Measurements from ENCODE around the gene CCDC88B. TPM values are rescaled to one million over a fixed set of nuclear protein-coding genes. Genes with fewer than 3 reads are reported as not detected.
A peak's percentile ranks its signal among the peaks of the same experiment; 100 is the strongest.

CCDC88B gene
- total and polyA plus RNA-seq, 2 experiments from 2014 or later: 6.8 to 12.1 TPM

DNA sequence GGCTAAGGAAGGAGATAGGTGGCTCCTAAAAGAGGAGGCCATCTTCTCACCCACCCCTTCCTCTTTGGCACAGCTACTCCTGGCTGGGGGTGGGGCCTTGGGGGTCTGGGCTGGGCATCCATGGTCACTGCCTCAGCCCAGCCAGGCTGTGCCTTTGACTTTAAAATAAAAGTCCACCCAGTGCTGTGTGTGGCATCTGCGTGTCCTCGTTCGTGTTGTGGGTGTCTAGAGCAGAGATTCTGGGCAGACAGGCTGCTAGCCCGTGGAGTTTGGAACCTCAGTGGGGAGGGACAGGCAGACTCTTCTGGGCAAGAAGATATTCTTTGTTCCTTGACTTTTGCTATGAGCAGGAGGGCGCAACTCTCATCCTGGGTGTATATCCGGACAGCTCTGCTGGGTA is 32.0 kb downstream of the CCDC88B start (continued):
- no peak for TF ChIP-seq CTCF (conservative IDR thresholded peaks at IDR 0.05; ENCODE audit: low read depth in 2 of 2)
- TF ChIP-seq EZH2 (IDR thresholded peaks at IDR 0.05; ENCODE audit: low read depth, unreplicated experiment): no peak
- no peak for TF ChIP-seq POLR2AphosphoS5 (IDR thresholded peaks at IDR 0.05; ENCODE audit: low read depth)
- TF ChIP-seq, protein P1, sequence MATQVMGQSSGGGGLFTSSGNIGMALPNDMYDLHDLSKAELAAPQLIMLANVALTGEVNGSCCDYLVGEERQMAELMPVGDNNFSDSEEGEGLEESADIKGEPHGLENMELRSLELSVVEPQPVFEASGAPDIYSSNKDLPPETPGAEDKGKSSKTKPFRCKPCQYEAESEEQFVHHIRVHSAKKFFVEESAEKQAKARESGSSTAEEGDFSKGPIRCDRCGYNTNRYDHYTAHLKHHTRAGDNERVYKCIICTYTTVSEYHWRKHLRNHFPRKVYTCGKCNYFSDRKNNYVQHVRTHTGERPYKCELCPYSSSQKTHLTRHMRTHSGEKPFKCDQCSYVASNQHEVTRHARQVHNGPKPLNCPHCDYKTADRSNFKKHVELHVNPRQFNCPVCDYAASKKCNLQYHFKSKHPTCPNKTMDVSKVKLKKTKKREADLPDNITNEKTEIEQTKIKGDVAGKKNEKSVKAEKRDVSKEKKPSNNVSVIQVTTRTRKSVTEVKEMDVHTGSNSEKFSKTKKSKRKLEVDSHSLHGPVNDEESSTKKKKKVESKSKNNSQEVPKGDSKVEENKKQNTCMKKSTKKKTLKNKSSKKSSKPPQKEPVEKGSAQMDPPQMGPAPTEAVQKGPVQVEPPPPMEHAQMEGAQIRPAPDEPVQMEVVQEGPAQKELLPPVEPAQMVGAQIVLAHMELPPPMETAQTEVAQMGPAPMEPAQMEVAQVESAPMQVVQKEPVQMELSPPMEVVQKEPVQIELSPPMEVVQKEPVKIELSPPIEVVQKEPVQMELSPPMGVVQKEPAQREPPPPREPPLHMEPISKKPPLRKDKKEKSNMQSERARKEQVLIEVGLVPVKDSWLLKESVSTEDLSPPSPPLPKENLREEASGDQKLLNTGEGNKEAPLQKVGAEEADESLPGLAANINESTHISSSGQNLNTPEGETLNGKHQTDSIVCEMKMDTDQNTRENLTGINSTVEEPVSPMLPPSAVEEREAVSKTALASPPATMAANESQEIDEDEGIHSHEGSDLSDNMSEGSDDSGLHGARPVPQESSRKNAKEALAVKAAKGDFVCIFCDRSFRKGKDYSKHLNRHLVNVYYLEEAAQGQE (IDR thresholded peaks at IDR 0.05; ENCODE audit: unreplicated experiment): no peak
- TF ChIP-seq JUNB (IDR thresholded peaks at IDR 0.05; ENCODE audit: unreplicated experiment): no peak
- TF ChIP-seq ZNF331 (CRISPR knock-in tag; IDR thresholded peaks at IDR 0.05; ENCODE audit: low read depth): no peak
- TF ChIP-seq STAT1 (IDR thresholded peaks at IDR 0.05; ENCODE audit: unreplicated experiment): no peak
- TF ChIP-seq, protein P2, sequence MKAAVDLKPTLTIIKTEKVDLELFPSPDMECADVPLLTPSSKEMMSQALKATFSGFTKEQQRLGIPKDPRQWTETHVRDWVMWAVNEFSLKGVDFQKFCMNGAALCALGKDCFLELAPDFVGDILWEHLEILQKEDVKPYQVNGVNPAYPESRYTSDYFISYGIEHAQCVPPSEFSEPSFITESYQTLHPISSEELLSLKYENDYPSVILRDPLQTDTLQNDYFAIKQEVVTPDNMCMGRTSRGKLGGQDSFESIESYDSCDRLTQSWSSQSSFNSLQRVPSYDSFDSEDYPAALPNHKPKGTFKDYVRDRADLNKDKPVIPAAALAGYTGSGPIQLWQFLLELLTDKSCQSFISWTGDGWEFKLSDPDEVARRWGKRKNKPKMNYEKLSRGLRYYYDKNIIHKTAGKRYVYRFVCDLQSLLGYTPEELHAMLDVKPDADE (IDR thresholded peaks at IDR 0.05): no peak
- TF ChIP-seq ZNF114 (CRISPR knock-in tag; IDR thresholded peaks at IDR 0.05): no peak

- no peak overlapping the region for H3K27ac Mint-ChIP-seq
- TF ChIP-seq POLR2AphosphoS5 (IDR thresholded peaks at IDR 0.05; ENCODE audit: low read depth): peak; percentile 47; the same call in 1 of the 2 replicates
- TF ChIP-seq, protein P1 (IDR thresholded peaks at IDR 0.05; ENCODE audit: unreplicated experiment): no peak
- Histone ChIP-seq H3K4me1 (ENCODE audit: insufficient read depth) (peaks cover 20% of the 10 kb centered on the region), H3K4me3 (peak overlapping the region; percentile 26; the same call in 1 of the 2 replicates), H3K36me3 (ENCODE audit: insufficient read depth) (no peaks in the 10 kb centered on the region), H3K9me2 (ENCODE audit: insufficient read depth) (no peaks in the 10 kb centered on the region), H3K27me3 (ENCODE audit: insufficient read depth) (no peaks in the 10 kb centered on the region), H3K79me2 (replicated peaks; ENCODE audit: insufficient read depth) (no peaks in the 10 kb centered on the region), H2AFZ (no peak overlapping the region), H3K27ac (ENCODE audit: low read depth) (no peak overlapping the region), H3K4me2 (peak overlapping the region; percentile 65), H4K20me1 (replicated peaks; ENCODE audit: insufficient read depth) (no peaks in the 10 kb centered on the region), H3F3A (replicated peaks; ENCODE audit: low read depth) (peaks cover 18% of the 10 kb centered on the region)
- peaks cover 15% of the 10 kb centered on the region for H3K27me3 Mint-ChIP-seq (ENCODE audit: insufficient read depth, low read depth, poor library complexity)
- no peak overlapping the region for H3K4me3 Mint-ChIP-seq
- no peaks in the 10 kb centered on the region; the same call in 2 of the 3 replicates for H3K9me3 Mint-ChIP-seq
- peaks cover 12% of the 10 kb centered on the region; the same call in 2 of the 3 replicates for H3K4me1 Mint-ChIP-seq
- DNase-seq (ENCODE audit: low spot score) (peak; percentile 60), ATAC-seq (peak; percentile 22)
- peaks cover 7% of the 10 kb centered on the region for H3K36me3 Mint-ChIP-seq (ENCODE audit: low read depth)
Observed at GRCh38 chr11:64372802-64373597, 33.0 kb downstream of the CCDC88B start.
